Activated naive CD4-positive, alpha-beta T cell treated with anti-CD3 and anti-CD28 coated beads, Interleukin-2, amount 50 U/mL, for 16 hours (primary cell): ENCODE measurements around the gene PCNX4.

Experiments used
- DNase-seq: peaks from one replicate; pipeline ENCODE4 v3.0.0-alpha.2; 2020

PCNX4 gene

DNA sequence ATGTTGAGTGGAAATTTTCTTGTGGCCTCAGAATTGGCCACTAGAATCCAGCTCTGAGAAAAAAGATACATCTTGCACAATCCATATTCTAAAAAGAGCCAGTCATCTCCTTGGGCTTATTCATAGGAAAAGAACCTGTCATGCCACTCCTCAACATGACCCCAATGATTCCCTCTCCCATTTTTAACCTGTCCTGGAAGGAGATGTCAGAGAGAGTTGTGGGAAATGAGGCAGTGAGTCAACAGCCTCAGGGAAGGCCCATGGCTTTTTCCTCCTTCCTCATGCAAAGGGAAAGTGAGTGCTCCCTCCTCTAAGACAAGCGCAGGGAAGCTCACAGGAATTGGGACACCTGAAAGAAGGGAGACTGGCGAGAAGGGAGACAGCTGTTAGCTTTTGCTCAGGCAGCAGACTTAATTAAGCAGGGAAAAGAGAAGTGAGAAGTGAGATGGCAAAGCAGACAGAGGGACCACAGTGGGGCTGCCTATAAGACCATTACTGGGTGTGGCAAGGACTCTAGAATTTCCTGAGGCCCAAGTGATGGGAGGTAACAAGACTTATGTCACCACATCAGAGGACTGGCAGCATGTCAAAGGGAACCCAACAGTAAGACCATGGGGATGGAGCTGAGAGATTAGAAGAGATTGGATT, 83.7 kb downstream of the PCNX4 start:
- DNase-seq = no peak

DNA sequence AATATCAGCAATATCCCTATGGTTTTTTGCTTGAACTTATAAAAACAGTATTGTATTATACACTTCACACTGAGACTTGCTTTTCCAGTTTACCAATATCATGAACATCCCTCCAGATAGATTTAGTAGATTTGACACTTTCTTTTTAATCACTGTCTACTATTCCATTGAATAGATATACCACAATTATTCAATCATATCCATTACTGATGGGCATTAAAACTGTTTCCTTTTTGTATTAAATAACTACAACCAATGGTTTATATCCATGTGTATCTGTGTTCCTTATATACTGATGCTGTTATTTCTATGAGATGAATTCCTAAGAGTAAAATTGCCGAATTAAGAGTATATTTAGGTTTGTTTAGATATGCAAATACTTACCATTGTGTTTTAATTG, 86.4 kb downstream of the PCNX4 start:
- no peak for DNase-seq

DNA sequence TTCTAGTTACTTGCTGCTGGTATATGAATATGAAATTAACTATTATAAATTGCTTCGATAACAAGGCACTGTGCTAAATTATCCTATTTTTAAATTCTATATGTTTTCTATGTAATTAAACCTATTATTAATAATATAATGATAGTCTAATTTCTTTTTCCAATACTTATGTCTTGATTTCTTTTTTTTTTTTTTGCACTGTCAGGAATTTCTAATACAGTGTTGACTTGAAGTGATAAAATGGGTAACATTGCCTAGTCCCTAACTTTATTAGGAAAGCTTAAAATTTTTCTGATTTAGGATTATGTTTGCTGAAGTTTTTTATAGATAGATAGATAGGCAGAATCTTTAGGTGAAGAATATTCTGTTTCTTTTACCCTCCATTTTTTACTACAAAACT, 87.1 kb downstream of the PCNX4 start:
- no peak for DNase-seq

DNA sequence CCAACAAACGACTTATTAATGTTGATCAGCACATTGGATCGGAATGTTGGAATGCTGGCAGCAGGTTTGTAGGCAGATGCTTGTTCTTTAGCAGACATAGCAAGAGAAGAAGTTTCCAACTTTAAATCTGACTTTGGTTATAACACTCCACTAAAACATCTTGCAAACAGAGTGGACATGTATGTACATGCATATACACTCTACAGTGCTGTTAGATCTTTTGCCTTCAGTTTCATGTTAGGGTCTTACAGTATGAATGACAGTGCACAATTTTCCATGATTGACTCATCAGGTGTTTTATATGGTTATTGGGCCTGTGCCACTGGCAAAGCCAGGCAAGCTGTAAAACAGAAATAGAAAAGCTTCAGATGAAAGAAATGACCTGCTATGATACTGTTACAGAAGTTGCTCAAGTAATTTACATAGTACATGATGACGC, 87.7 kb downstream of the PCNX4 start:
- no peak for DNase-seq

DNA sequence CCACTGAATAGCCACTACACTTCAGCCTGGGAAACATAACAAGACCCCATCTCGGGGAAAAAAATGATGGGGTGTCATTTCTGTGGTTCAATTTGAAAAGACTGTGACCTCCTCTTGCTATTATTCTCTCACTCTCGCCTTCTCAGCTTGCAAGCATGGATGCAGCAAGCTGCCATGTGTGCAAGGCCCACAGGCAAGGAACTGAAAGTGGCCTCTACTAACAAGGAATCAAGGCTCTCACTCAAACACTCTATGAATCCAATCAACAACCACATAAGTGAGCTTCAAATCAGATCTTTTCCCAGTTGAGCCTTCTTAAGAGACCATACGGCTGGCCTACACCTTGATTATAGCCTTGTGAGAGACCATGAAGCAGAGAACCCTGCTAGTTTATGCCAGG, 91.4 kb downstream of the PCNX4 start:
- no peak for DNase-seq

DNA sequence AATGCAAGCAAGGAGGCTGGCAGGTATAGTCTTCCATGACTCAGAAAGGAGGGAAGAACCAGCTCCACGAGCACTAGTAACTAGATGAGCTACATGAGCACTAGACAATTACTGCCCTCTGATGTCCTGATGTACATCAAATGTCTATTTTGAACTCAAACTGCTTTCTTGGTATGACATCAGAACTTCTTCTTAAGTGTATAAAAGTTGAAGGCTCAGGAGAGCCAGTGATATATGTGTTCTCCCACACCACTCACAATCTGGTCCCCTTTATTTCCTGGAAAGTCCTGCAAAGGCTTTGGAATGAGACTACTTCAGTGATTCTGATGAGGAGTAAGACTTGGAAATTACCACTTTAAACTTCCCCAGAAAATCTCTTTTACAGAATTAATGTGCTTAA, 92.0 kb downstream of the PCNX4 start:
- no peak for DNase-seq

DNA sequence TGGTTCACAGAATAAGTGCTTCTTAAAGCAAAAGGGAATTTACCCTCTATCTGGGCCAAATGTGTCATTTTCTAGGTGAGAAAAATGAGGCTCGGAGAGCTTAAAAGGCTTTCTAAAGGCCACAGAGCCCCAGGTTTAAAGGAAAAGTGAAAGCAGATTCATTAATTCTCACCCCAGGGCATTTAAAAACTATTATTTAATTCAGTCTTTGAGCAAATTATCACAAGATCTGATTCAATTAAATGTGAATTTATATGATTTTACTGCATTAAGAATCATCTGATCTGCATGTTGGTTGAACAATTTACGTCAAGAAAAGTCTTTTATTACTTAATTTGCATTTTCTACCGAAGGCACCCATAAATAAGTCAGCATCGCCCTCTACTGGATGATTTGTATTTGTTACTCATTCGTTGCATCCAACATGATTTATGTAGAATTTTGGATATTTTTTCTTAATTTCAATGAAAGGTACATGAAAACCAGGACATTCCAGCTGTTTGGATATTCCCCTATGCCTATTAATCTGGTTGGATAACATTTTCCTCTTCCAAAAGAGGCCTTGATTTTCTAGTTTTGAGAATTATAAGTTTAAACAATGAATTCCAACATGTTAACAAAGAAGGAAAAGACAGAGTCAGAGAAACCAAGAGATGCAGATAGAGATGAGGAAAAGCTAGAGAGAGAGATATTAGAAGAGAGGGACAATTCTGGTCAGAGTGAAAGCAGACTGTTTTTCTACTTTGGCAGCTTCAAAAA, 92.6 kb downstream of the PCNX4 start:
- DNase-seq = no peak

DNA sequence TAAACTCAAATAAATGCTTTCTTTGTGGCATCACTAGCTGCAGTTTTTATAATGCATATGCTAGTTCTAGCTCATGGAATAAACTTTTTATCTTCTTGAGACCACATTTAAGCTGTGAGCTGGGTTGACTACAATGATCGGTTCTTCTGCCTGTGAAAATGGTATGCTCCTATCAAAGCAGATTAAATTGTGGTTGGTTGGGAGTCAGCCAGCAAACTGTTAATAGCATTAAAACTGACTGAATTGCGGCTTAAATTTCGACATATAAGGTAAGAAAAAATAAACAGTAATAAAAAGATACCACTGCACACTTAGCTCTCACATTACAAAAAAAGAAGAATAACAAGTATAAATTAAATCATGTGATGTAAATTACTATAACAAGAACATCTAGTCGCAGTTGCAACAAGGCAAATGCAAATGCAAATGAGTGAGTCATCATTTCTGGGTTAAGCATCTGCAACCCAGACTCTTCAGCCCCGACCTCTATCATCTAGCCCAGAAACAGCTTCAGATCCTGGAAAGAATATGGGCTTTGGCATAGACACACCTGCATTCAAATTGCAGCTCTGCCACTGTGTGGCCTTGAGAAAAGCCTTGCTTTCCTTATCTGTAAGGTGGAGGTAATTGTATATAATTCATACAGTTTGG, 93.3 kb downstream of the PCNX4 start:
- DNase-seq = no peak

DNA sequence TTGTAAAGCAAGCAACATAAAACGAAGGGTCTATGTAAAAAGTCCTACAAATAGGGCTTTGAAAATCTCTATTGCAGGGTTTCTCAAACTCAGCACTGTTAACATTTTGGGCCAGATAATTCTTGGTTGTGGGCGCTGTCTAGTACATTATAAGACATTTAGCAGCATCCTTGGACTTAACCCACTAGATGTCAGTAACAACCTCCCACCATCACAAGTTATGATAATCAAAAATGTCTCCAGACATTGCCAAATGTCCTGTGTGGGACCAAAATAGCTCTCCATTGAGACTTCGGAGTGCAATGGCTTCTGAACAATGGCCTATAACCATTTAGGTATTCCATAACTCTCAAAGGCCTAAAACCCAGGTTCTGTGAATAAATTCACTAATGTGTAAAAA, 96.4 kb downstream of the PCNX4 start:
- DNase-seq = no peak

DNA sequence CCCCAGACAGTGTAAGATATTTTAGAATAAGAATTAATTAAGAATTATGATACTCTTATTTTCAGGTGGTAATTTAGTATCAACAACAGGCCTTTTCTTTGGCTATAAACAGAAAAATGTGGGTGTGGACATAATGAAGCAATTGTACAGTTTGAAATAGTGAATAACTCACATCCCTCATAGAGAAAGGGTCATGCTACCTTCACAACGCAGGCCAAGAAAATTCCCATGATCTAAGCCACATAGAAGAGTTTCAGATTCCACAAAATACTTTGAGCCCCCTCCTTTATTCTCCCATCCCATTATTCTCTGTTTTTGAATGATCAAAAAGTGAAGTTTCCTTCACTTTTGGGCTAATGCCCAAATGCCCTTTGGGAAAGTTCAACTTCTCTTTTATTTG, 97.0 kb downstream of the PCNX4 start:
- DNase-seq = no peak

DNA sequence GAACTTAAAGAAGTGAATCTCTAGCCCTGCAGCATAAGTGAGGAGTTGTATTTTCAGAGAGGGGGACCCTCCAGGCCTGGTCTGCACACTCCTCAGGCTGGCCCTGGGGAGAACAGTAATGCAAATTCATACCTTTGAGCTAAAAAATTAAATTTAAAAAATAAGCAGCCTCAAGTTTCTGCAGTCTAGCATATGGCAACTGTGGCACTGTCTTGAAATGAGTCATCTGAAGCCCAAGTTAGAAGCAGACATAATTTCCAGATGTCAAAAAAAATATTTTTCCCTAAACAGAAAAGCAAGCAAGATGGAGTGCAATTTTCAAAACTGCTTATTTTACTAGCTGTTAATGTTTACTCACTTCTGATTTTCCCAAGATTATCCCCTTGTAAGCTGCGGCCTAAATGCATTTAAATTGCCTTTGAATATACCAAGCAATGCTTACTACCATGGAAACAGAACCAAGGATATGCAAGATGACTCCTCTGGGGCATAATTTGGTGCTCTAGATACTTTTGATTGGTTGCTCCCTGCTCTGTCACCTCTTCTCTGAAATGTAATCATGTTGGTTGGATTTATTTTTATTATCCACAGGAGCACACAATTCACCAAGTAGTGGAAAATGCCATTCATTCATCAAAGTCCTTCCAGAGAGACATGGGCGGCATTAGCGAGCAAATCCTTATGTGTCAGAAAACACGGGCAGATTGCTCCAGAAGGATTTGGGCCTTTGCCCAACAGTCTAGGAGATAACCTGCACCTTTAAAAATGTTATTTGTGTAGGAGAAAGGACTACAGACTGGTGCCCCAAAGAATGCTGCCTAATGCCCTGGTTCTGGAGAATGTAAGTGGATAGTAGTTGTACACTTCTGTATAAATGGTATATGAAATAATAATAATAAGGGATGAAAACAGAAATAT, 98.5 kb downstream of the PCNX4 start:
- no peak for DNase-seq

DNA sequence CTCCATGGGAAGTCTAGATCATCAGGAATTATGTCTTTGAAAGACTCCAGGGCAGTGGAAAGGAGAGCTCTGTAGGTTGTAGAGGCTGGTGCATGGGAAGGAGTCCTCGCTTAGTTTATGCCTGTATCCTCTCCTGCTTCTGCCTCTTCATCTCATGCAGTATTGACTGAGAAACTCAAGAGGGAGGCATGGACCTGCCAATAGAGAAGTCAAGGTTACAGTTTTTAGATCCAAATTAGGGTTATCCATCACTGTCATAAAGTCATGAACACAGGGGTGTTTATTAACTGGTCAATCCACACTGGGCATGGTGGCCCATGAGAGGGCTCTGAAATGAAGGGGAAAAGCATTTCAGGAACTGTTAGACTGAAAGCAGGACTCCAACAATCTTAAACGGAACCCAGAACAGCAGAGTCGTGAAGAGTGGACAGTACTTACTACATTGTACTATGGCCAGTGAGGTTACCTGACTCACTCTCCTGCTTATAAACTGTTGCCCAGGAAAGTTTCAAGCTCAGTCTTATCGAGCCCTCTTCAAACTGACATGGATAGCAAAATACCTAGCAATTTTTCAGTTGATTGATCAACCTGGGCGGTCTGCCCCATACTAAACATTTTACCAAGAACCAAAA, 103.6 kb downstream of the PCNX4 start:
- no peak for DNase-seq

DNA sequence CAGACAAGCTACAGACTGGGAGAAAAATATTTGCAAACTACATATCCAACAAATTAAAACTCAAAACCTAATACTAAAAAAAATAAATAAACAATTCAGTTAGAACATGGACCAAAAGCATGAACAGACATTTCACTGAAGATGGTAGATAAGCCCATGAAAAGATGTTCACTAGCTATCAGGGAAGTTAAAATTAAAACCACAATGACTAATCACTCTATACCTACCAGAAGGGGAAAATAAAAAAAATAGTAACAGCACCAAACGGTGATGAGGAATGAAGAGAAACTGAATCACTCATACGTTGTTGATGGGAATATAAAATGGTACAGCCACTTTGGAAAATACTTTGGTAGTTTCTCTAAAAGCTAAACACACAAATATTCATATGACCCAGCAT, 104.6 kb downstream of the PCNX4 start:
- no peak for DNase-seq

DNA sequence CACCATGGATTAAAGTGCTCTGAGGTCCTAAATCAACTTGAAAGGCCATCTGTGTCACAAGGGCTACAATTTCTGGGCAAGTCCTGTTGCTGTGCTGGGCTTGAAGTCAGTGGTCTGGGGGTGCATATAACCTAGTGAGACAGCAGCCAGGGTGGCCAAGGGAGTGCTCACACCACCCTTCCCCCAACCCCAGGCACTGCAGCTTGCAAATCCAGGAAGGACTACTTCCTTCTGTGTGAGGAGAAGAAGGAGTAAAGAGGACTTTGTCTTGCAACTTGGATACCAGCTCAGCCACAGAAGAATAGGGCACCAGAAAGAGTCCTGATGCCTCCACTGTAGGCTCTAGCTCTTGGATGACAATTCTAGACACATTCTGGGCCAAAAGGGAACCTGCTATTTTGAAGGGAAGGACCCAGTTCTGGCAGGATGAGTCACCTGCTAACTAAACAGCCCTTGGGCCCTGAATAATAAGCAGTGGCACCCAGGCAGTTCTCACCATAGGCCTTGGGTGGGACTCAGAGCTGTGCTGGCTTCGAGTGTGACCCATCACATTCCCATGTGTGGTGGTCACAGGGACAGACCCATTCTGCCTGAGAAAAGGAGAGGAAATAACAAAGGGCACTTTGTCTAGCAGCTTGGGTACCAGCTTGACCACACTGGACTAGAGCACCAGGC, 106.0 kb downstream of the PCNX4 start:
- no peak for DNase-seq

DNA sequence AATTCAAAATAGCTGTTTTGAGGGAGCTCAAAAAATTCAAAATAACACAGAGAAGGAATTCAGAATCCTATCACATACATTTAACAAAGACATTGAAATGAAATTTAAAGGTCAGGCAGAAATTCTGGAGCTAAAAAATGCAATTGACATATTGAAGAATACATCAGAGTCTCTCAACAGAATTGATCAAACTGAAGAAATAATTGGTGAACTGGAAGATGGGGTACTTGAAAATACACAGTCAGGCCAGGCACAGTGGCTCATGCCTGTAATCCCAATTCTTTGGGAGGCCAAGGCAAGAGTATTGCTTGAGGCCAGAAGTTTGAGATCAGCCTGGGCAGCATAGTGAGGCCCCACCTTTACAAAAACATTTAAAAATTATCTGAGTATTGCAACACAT, 107.6 kb downstream of the PCNX4 start:
- DNase-seq = no peak

DNA sequence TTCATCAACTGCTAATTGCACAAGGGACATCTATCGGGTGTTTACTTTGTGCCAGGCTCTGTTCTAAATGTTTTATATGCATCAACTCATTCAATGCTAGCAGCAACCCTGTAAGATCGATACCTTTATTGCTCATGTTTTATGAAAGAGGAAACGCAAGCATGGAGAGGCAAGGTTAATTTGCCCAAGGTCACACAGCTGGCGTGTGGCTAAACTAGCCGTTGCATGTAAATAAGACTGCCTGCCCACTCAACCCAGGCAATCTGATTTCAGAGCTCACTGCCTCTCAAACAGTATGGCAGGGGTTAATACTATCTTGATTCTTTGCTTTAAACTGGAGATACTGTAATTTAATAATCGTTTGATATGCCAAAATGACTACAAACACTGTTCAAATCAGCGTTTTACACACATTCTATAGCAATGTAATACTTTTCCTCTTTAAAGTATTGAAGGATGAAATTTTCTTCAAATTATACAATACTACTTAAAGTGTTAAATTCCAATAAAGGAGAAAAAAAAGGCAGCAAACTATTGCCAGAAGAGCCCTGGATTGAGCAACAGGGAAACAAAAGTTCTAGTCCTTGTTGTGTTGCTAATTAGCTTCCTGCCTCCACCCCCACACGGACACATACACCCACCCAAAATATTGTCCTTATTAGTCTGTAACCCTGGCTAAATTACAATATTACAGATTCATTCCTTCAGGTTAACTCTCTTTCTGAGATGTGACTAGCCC, 112.5 kb downstream of the PCNX4 start:
- DNase-seq = no peak

DNA sequence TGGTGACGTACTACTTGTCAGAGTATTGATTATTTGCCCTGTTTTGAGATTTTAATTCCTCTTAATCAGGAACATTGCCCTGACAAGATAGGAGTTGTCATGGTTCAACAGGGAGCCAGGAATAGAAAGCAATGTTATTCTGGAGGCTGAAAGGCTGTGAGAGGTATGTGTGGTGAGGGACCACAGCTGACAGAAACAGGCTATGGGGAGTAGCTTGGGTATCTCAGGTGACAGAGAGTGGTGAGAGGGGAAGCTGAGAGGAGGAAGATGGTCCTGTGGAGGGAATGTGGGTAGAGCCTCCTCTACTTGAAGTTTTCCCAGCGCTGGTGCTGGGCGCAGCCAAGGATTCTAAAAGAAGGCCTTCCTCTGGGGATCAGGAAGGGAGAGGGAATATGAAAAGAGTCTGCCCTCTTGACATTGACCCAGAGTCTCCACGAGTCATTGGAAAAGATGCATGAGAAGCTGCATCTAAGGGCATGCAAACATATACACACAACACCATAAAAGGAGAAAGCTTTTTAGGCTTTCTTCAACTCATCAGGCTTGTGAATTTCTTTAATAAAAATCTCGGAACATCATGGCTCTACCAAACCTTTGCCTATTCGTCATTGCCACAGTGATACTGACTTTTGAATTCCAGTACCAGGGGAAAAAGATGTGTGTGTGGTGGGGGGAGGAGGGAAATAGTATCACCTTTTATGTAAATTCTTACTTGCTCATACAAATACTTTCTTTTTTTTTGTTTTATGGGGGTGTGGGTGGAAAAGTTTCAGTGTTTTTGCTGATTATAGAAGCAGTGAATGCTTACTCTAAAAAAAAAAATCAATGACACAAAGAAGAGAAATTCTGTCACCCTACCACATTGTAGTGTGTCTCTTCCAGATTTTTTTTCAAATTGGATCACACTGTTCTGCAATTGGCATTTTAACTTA, 113.4 kb downstream of the PCNX4 start:
- no peak for DNase-seq

DNA sequence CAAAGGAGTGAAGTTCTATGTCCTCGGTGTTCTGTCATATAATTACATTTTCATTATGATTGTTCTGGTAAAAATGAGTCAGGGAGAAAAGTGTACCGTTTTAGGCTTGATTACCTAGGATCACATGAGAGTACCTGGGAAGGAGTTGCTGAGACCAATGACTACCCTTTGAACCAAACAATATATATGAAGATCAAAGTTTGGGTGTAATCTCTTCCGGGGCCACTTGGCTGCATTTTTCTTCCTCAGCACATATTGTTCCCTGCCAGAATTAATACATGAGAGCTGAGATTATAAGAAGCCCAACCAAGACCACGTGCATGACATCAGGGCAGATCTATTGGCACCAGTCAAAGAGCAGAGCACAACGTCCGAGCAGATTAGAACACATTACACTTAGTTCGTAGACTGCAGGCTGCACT, 114.5 kb downstream of the PCNX4 start:
- no peak for DNase-seq

DNA sequence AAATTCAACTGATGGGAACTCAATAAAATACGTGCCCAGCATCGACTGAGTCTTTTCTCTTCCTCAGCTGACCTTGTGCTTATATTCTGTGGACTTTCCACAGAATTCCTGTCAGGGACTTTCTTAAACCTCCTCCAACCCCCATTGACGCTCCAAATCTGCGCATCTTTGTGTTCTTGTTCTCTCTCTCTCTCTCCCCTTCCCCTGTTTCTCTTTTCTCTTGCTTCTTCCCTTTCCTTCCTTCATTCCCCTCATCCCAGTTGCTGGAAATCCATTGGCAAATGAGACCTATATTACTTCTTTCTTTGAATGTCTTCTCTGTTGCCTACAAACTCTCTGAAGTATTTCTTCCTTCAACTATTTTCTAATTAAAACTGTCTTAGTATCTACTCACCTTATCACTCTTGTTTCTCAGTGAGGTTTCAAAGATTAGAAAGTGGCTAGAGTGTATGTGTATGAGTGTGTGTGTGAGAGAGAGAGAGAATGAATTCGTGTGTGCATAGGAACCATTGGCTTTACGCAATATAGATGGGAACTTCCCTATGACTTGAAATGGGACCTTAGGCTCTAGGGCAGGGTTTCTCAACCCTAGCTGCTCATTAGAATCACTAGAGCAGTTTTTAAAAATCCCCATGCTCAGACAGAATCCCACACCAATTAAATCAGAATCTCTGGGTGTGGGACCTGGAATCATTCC, 115.3 kb downstream of the PCNX4 start:
- DNase-seq = no peak

DNA sequence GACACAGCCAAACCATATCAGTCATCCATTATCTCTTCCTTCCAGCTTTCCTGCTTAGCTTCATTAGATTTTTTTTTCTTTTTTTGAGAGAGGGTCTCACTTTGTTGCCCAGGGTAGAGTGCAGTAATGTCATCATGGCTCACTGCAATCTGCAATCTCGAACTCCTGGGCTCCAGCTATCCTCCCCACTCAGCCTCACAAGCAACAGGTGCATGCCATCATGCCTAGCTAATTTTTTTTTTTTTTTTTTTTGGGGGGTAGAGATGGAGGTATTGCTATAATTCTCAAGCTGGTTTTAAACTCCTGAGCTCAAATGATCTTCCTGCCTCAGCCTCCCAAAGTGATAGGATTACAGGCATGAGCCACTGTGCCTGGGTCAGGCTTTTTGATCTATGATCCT, 119.0 kb downstream of the PCNX4 start:
- DNase-seq = no peak
